HepG2 (cell line): ENCODE measurements around the gene GINM1. TPM values are rescaled to one million over a fixed set of nuclear protein-coding genes. Genes with fewer than 3 reads are reported as not detected.
A peak's percentile ranks its signal among the peaks of the same experiment; 100 is the strongest.

Experiments
- ARHGAP35 ChIP-seq: sonication (generic); formaldehyde crosslinking; IDR thresholded peaks from 2 replicates; pipeline ENCODE4 v1.9.0; 2022; ENCODE audit warnings: mild to moderate bottlenecking, inconsistent platforms, moderate library complexity, missing genetic modification reagents, borderline replicate concordance
- BHLHE40 ChIP-seq: IDR thresholded peaks from 2 replicates; pipeline ENCODE4 v1.6.1; 2011; ENCODE audit warnings: low read length, improper control_type of control experiment
- CREM ChIP-seq, 2 experiments: sonication (generic) in 1 of 2; formaldehyde crosslinking in 1 of 2; IDR thresholded peaks; 2 replicates each; pipeline versions ENCODE4 v1.4.0 to v1.6.1; 2016 to 2020; ENCODE audit warnings: antibody characterized with exemption in 1 of 2, mild to moderate bottlenecking in 1 of 2, missing genetic modification reagents in 1 of 2
- MED13 ChIP-seq: sonication (generic); formaldehyde crosslinking; IDR thresholded peaks from 2 replicates; pipeline ENCODE4 v1.5.0; 2020; ENCODE audit warnings: missing genetic modification reagents
- MTF1 ChIP-seq: sonication (generic); formaldehyde crosslinking; IDR thresholded peaks from 2 replicates; pipeline ENCODE4 v1.5.0; 2020; ENCODE audit warnings: missing genetic modification reagents
- NCOA5 ChIP-seq: sonication (generic); formaldehyde crosslinking; IDR thresholded peaks from 2 replicates; pipeline ENCODE4 v1.4.0; 2020; ENCODE audit warnings: missing genetic modification reagents
- NFE2L2 ChIP-seq: fragments of 150-350 bp; IDR thresholded peaks from 2 replicates; pipeline ENCODE4 v1.6.1; 2014; ENCODE audit warnings: low read length
- ONECUT2 ChIP-seq: sonication (generic); formaldehyde crosslinking; IDR thresholded peaks from 2 replicates; pipeline ENCODE4 v1.4.0; 2020; ENCODE audit warnings: missing genetic modification reagents
- PHF5A ChIP-seq: IDR thresholded peaks from one replicate; pipeline ENCODE4 v1.6.1; 2018; ENCODE audit warnings: low read depth, missing genetic modification reagents; ENCODE audit not compliant: unreplicated experiment
- RBM22 ChIP-seq: fragments of 200-400 bp; formaldehyde crosslinking; optimal IDR thresholded peaks from 2 replicates; pipeline ENCODE3; 2017; ENCODE audit warnings: mild to moderate bottlenecking, low read length, moderate library complexity
- SETDB1 ChIP-seq: sonication (generic); formaldehyde crosslinking; IDR thresholded peaks from 2 replicates; pipeline ENCODE4 v1.5.1; 2020; ENCODE audit warnings: missing genetic modification reagents, mild to moderate bottlenecking, borderline replicate concordance
- SOX13 ChIP-seq, 3 experiments: fragments of 450-650 bp in 1 of 3; sonication (generic) in 1 of 3; formaldehyde crosslinking in 1 of 3; IDR thresholded peaks in 2 of 3; conservative IDR thresholded peaks in 1 of 3; 2 replicates each; pipeline versions ENCODE4 v1.5.0 to v1.6.1; 2016 to 2020; ENCODE audit warnings: antibody characterized with exemption in 1 of 3, mild to moderate bottlenecking in 1 of 3, missing compliant biosample characterization in 1 of 3, missing genetic modification reagents in 1 of 3, moderate library complexity in 1 of 3
- SP4 ChIP-seq: sonication (generic); formaldehyde crosslinking; IDR thresholded peaks from 2 replicates; pipeline ENCODE4 v1.8.1; 2023; ENCODE audit warnings: mild to moderate bottlenecking, missing genetic modification reagents
- SSRP1 ChIP-seq: IDR thresholded peaks from 2 replicates; pipeline ENCODE4 v1.6.1; 2016; ENCODE audit warnings: control low read depth
- TSC22D2 ChIP-seq: sonication (generic); formaldehyde crosslinking; IDR thresholded peaks from 2 replicates; pipeline ENCODE4 v1.5.1; 2020; ENCODE audit warnings: missing genetic modification reagents, mild to moderate bottlenecking, borderline replicate concordance
- ZC3H4 ChIP-seq: sonication (generic); formaldehyde crosslinking; IDR thresholded peaks from 2 replicates; pipeline ENCODE4 v1.4.0; 2020; ENCODE audit warnings: missing genetic modification reagents, borderline replicate concordance
- ZNF563 ChIP-seq: sonication (generic); formaldehyde crosslinking; IDR thresholded peaks from 2 replicates; pipeline ENCODE4 v1.8.0; 2022; ENCODE audit warnings: mild to moderate bottlenecking, moderate library complexity, missing genetic modification reagents
- ZNF766 ChIP-seq: sonication (generic); formaldehyde crosslinking; IDR thresholded peaks from 2 replicates; pipeline ENCODE4 v1.5.0; 2020; ENCODE audit warnings: missing genetic modification reagents, borderline replicate concordance
- ZNF780A ChIP-seq: sonication (generic); formaldehyde crosslinking; IDR thresholded peaks from 2 replicates; pipeline ENCODE4 v1.8.0; 2022; ENCODE audit warnings: mild to moderate bottlenecking, missing genetic modification reagents, moderate library complexity
- polyA plus RNA-seq, 8 experiments: library from polyadenylated mRNA; depleted of rRNA in 3 of 8; stranded (reverse) in 7 of 8; unstranded in 1 of 8; fragments of >200 nt; fragmentation: Illumina TruSeq in 4 of 8; extraction: Trizol in 4 of 8; gene quantifications; 2 replicates each; pipeline versions ENCODE4 v1.2.1 to v1.2.3, GENCODE V29; 2011 to 2016; ENCODE audit warnings: low read depth in 4 of 8, missing spikeins in 1 of 8, mixed read lengths in 1 of 8; ENCODE audit not compliant: insufficient read depth in 1 of 8
- total RNA-seq, 5 experiments: library from RNA; depleted of rRNA; stranded (reverse); fragments of >200 nt; fragmentation: Illumina TruSeq; extraction: Trizol; gene quantifications; 2 replicates each; pipeline ENCODE4 v1.2.3, GENCODE V29; 2016; ENCODE audit warnings: low read depth in 1 of 5
- TF ChIP-seq, protein P1 (sequence below): sonication (generic); formaldehyde crosslinking; IDR thresholded peaks from 2 replicates; pipeline ENCODE4 v1.4.0; 2020; ENCODE audit warnings: low read depth, missing genetic modification reagents
- TF ChIP-seq, protein P2 (sequence below): sonication (generic); formaldehyde crosslinking; IDR thresholded peaks from 2 replicates; pipeline ENCODE4 v1.4.0; 2020; ENCODE audit warnings: missing genetic modification reagents, low read depth, mild to moderate bottlenecking, borderline replicate concordance
- TF ChIP-seq, protein P3 (sequence below): sonication (generic); formaldehyde crosslinking; IDR thresholded peaks from 2 replicates; pipeline ENCODE4 v1.4.0; 2020; ENCODE audit warnings: missing genetic modification reagents, mild to moderate bottlenecking, borderline replicate concordance

The GINM1 gene
- total and polyA plus RNA-seq, 2 of the 13 experiments (the other 11 are each of a cell fraction or from before 2014, with no cell fraction given) = 19.4 to 27.5 TPM

DNA sequence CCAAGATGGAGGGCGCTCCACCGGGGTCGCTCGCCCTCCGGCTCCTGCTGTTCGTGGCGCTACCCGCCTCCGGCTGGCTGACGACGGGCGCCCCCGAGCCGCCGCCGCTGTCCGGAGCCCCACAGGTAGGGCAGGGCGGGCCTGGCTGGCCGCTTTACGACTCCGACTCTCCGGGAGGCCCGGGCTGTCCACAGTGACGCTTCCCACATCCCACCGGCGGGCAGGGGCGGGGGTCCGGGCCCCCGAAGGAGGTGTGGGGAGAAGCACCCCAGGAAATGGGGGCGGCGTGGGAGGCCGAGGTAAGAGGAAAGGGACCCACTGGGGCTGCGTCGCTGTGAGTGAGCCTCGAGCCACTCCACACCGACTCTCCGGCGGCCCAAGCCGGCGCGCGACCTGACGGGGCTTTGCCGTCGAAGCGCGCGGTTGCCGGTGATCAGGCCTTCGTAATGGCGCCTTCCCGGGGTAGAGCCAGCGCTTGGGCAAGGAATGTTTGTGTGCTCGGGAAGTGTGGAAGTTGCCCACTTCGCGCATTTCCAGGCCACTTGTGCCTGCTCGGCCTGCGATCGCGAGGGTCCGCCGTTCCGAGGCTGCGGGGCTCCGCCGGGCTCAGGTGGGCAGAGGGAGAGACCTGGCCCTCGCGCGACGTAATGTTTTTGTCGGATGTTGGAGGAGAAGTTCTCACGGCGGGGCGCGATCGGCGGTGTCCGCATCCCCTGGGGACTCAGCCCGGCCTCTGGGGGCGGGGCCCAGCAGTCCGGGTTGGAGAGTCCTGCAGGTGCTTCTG is 427 bp downstream of the GINM1 start (continued):
- TF ChIP-seq CREM (IDR thresholded peaks at IDR 0.05) (no peak), CREM (CRISPR knock-in tag; IDR thresholded peaks at IDR 0.05) (peak; percentile 4; the same call in 1 of the 2 replicates), TSC22D2 (CRISPR knock-in tag) (no peak), SP4 (CRISPR knock-in tag) (peak; percentile 67), ONECUT2 (no peak), NCOA5 (CRISPR knock-in tag) (no peak), NFE2L2 (no peak), ZNF563 (no peak), MED13 (0 out of 2 replicates have a peak, but pooled peaks have one; percentile 6), ZC3H4 (no peak), ZNF780A (CRISPR knock-in tag) (no peak), ARHGAP35 (CRISPR knock-in tag) (no peak), ZNF766 (CRISPR knock-in tag) (no peak), SOX13 (IDR thresholded peaks at IDR 0.05) (no peak), SOX13 (CRISPR knock-in tag; conservative IDR thresholded peaks at IDR 0.05 in 1 of 2, IDR thresholded peaks at IDR 0.05 in 1 of 2) (no peak; a peak in 1 of 4 replicates), PHF5A (CRISPR knock-in tag) (no peak), RBM22 (no peak), SETDB1 (CRISPR knock-in tag) (no peak), SSRP1 (CRISPR knock-in tag) (0 out of 2 replicates have a peak, but pooled peaks have one; percentile 53), BHLHE40 (no peak), MTF1 (CRISPR knock-in tag) (no peak)
- TF ChIP-seq, protein P1, sequence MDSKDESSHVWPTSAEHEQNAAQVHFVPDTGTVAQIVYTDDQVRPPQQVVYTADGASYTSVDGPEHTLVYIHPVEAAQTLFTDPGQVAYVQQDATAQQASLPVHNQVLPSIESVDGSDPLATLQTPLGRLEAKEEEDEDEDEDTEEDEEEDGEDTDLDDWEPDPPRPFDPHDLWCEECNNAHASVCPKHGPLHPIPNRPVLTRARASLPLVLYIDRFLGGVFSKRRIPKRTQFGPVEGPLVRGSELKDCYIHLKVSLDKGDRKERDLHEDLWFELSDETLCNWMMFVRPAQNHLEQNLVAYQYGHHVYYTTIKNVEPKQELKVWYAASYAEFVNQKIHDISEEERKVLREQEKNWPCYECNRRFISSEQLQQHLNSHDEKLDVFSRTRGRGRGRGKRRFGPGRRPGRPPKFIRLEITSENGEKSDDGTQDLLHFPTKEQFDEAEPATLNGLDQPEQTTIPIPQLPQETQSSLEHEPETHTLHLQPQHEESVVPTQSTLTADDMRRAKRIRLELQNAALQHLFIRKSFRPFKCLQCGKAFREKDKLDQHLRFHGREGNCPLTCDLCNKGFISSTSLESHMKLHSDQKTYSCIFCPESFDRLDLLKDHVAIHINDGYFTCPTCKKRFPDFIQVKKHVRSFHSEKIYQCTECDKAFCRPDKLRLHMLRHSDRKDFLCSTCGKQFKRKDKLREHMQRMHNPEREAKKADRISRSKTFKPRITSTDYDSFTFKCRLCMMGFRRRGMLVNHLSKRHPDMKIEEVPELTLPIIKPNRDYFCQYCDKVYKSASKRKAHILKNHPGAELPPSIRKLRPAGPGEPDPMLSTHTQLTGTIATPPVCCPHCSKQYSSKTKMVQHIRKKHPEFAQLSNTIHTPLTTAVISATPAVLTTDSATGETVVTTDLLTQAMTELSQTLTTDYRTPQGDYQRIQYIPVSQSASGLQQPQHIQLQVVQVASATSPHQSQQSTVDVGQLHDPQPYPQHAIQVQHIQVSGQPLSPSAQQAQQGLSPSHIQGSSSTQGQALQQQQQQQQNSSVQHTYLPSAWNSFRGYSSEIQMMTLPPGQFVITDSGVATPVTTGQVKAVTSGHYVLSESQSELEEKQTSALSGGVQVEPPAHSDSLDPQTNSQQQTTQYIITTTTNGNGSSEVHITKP (CRISPR knock-in tag) = peak; percentile 5; the same call in 1 of the 2 replicates
- TF ChIP-seq, protein P2, sequence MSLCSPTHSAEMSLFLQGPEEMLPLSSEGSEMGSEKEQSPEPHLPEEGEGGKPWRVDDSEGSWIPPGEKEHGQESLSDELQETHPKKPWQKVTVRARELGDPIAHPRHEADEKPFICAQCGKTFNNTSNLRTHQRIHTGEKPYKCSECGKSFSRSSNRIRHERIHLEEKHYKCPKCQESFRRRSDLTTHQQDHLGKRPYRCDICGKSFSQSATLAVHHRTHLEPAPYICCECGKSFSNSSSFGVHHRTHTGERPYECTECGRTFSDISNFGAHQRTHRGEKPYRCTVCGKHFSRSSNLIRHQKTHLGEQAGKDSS (CRISPR knock-in tag) = 0 out of 2 replicates have a peak, but pooled peaks have one; percentile 20
- TF ChIP-seq, protein P3, sequence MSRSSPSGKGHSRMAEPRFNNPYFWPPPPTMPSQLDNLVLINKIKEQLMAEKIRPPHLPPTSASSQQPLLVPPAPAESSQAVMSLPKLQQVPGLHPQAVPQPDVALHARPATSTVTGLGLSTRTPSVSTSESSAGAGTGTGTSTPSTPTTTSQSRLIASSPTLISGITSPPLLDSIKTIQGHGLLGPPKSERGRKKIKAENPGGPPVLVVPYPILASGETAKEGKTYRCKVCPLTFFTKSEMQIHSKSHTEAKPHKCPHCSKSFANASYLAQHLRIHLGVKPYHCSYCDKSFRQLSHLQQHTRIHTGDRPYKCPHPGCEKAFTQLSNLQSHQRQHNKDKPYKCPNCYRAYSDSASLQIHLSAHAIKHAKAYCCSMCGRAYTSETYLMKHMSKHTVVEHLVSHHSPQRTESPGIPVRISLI (CRISPR knock-in tag) = no peak
